Measurements from ENCODE around the gene GOLGA6A.
"Not testable (repeated sequence)": the region's sequence is repeated elsewhere in the genome, so short reads cannot be mapped to it uniquely, and the experiment has no call there.

Gene GOLGA6A, protein sequence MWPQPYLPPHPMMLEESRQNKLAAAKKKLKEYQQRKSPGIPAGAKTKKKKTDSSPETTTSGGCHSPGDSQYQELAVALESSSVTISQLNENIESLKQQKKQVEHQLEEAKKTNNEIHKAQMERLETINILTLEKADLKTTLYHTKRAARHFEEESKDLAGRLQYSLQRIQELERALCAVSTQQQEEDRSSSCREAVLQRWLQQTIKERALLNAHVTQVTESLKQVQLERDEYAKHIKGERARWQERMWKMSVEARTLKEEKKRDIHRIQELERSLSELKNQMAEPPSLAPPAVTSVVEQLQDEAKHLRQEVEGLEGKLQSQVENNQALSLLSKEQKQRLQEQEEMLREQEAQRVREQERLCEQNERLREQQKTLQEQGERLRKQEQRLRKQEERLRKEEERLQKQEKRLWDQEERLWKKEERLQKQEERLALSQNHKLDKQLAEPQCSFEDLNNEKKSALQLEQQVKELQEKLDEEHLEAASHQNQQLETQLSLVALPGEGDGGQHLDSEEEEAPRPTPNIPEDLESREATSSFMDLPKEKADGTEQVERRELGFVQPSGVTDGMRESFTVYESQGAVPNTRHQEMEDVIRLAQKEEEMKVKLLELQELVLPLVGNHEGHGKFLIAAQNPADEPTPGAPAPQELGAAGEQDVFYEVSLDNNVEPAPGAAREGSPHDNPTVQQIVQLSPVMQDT

DNA sequence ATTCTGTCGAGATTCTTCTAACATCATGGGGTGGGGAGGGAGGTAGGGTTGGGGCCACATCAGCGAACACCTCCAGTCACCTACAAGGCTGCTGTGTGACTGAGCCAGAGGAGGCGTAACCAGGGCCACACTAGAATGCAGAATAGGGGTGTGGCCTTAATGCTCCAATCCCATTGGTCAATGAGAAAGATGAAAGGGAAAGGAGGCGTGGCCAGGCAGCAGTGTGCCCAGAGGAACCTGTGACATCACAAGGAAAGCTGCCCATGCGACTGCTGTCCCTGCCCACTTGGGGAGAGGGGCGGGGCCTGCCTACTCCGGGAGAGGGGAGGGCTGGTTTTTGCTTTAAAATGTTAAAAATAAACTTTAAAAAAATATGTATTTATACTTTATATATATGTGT lies at the start of gene GOLGA6A:
Gene GOLGA6A (minus strand): TSS at position 101 of the 400 bp plus-strand sequence. CDS start 41 bp downstream, at position 60.
- not testable (repeated sequence) for H3K36me3 ChIP-seq (ENCODE audit: control insufficient read depth in 2 of 2, insufficient read depth in 2 of 2, low read length in 2 of 2); H3K9me3 ChIP-seq (ENCODE audit: control insufficient read depth in 2 of 2, low read length in 2 of 2); H3K4me1 ChIP-seq (ENCODE audit: control insufficient read depth, insufficient read depth, low read length); H3K9ac ChIP-seq (ENCODE audit: low read length in 2 of 2); H3K27me3 ChIP-seq (ENCODE audit: control insufficient read depth in 1 of 2, insufficient read depth in 2 of 2, low read length in 2 of 2); H3K4me3 ChIP-seq (ENCODE audit: low read length in 2 of 2); H3K27ac ChIP-seq (ENCODE audit: low read length)

DNA sequence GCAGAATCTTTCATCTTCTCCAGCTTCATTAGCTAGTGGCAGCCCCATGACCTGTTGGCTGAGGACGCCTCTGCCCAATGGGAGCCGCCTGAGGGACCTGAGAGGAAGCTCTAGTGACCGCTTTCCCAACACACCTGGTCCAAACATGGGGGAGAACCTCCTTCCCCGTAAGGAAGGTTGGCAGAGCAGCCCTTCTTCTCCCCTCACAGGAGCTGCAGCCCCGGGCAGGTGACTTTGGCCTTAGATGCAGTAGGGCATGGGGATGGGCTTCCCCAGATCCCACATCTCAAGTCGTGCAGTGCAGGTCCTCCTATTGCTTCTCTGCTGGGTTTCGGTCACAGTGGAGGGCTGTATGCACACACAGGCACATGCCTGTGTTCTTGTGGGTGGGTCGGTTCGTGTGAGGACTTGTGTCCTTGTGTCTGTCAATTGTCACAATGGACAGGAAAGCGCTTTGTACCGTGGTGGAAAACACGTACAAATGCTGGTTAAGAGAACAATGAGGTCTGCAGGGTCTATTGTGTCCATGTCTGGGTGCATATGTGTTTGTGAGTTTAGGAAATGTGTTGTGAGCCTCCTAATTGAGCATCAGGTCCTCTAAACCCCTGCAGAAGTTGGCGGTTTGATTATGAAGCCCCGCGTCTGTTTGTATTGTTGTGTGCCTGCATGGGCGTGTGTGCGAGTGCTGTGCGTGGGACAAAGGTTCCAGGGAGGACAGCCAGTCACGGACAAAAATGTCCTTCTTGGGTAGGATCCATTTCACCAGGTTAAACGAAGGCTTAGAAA lies 49.5 kb upstream of the GOLGA6A start:
- Histone ChIP-seq H3K9ac (ENCODE audit: low read length in 2 of 2) (no peak overlapping the region), H3K4me1 (ENCODE audit: control insufficient read depth, insufficient read depth, low read length) (peaks cover 54% of the 10 kb centered on the region), H3K36me3 (ENCODE audit: control insufficient read depth in 2 of 2, insufficient read depth in 2 of 2, low read length in 2 of 2) (no peaks in the 10 kb centered on the region), H3K9me3 (ENCODE audit: control insufficient read depth in 2 of 2, low read length in 2 of 2) (no peaks in the 10 kb centered on the region), H3K27me3 (ENCODE audit: control insufficient read depth in 1 of 2, insufficient read depth in 2 of 2, low read length in 2 of 2) (peaks cover 65 to 85% of the 10 kb centered on the region in 2 donors), H3K4me3 (ENCODE audit: low read length in 2 of 2) (no peak overlapping the region), H3K27ac (ENCODE audit: low read length) (no peak overlapping the region)

DNA sequence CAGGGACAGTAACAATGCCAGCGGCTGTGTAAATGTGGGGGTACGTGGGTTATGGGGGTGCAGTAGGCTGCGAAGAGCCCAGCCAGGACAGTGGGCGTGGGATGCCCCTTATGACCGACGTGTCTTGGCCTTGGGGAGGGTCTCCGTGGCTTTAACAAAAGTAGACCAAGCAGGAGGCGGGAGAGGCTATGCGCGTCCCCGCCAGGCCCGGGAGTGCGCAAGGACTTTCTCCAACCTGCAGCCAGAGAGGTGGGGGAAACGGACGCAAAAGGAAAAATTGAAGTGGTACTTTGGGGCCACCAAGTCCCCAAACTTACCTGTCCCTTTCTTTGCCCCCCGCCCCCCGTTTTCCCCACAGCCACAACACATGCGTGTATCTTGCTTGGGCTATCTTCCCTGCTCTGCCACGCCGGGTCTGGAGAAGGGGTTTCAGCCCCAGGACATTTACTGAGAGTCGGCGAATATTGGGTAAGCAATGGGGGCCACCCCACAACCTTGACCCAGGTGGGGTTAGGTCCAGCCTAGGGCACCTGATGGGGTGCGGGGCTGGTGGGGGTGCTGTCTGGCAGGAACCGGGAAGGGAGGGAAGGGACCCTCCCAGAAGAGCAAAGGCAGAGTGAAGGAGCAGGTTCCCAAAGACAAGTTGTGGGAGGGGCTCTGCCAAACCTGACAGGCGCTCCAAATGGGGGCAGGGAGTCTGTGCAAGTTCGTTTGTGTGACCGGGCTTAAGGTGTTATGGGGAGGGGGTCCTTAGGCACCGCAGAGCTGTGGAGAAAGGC lies 48.7 kb upstream of the GOLGA6A start:
- H3K4me3 ChIP-seq (ENCODE audit: low read length in 2 of 2): no peak overlapping the region
- H3K9me3 ChIP-seq (ENCODE audit: control insufficient read depth in 2 of 2, low read length in 2 of 2): no peaks in the 10 kb centered on the region
- peaks cover 66 to 82% of the 10 kb centered on the region in 2 donors for H3K27me3 ChIP-seq (ENCODE audit: control insufficient read depth in 1 of 2, insufficient read depth in 2 of 2, low read length in 2 of 2)
- peaks cover 50% of the 10 kb centered on the region for H3K4me1 ChIP-seq (ENCODE audit: control insufficient read depth, insufficient read depth, low read length)
- H3K27ac ChIP-seq (ENCODE audit: low read length): no peak overlapping the region
- H3K36me3 ChIP-seq (ENCODE audit: control insufficient read depth in 2 of 2, insufficient read depth in 2 of 2, low read length in 2 of 2): no peaks in the 10 kb centered on the region
- H3K9ac ChIP-seq (ENCODE audit: low read length in 2 of 2): no peak overlapping the region

DNA sequence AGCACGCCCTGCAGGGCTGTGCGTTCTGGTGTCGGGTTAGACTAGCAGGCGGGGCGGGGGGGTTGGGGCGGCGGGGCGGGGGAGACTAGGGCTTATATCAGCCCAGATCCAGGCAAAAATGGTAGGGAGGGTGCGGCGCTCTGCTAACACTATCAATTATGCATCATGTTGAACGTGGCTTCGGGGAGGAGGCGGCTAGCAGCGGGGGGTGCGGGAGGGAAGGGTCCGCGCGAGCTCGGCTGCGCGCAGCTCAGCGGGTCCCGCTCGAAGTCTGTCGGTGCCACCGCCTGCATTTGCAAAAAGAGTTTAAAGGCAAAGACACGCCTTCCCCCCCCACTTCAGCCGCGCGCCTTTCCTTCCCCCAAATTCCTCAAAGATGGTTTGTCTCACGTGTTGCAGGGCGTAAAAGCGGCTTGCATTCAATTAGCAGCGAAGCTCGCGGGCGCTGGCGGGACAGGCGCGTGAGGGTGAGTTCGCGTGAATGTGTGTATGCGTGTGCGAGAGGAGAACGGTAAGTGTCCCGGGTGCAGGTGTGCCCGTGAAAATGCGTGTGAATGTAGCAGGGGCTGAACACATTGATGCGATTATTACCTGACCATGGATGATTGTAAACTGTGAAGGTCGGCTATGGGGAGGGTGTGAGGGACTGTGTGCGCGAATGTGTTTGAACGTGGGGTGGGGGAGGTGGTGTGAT lies 48.0 kb upstream of the GOLGA6A start, which contains the start of gene ISLR2:
Gene ISLR2 (plus strand): TSS at position 432 of the 694 bp plus-strand sequence. CDS start 2,169 bp downstream, outside the sequence.
- no peak within 1 kb of the TSS for H3K9ac ChIP-seq (ENCODE audit: low read length in 2 of 2)
- H3K4me3 ChIP-seq (ENCODE audit: low read length in 2 of 2): peak within 1 kb of the TSS; percentile 49 to 70
- H3K27ac ChIP-seq (ENCODE audit: low read length): no peak within 1 kb of the TSS
- H3K9me3 ChIP-seq (ENCODE audit: control insufficient read depth in 2 of 2, low read length in 2 of 2): no peaks in the 10 kb centered on the region
- H3K36me3 ChIP-seq (ENCODE audit: control insufficient read depth in 2 of 2, insufficient read depth in 2 of 2, low read length in 2 of 2): no peaks in the 10 kb centered on the region
- peaks cover 64 to 76% of the 10 kb centered on the region in 2 donors for H3K27me3 ChIP-seq (ENCODE audit: control insufficient read depth in 1 of 2, insufficient read depth in 2 of 2, low read length in 2 of 2)
- H3K4me1 ChIP-seq (ENCODE audit: control insufficient read depth, insufficient read depth, low read length): peaks cover 46% of the 10 kb centered on the region

DNA sequence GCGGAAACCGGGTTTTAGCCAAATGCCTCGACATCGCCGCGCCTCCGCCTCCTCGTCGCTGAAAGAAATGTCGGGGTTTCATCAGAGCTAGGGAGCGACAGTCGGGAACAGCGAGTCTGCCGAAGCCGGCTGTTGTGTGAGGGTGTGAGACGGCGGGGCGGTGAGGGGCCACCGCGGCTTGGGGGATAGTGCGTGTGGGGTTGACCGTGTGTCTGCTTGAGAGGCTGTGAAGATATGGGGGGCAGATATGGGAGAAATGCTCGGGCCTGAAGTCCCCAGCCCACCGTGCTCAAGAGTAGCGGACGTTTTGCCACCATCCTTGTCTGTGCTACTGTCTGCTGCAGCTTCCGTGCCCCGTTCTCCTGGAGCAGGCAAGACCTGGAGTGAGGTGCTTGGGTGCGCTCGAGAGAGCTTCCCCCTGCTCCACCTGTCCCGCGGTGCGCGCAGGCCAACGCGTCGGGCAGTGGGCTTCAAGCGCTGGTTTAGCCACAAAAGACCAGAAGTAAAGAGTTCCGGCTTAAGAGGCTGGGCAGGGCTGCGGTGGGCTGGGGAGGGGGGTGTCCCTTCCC lies 47.3 kb upstream of the GOLGA6A start:
- Histone ChIP-seq H3K9me3 (ENCODE audit: control insufficient read depth in 2 of 2, low read length in 2 of 2) (no peaks in the 10 kb centered on the region), H3K36me3 (ENCODE audit: control insufficient read depth in 2 of 2, insufficient read depth in 2 of 2, low read length in 2 of 2) (no peaks in the 10 kb centered on the region), H3K4me1 (ENCODE audit: control insufficient read depth, insufficient read depth, low read length) (peaks cover 41% of the 10 kb centered on the region), H3K9ac (ENCODE audit: low read length in 2 of 2) (no peak overlapping the region), H3K27ac (ENCODE audit: low read length) (no peak overlapping the region), H3K27me3 (ENCODE audit: control insufficient read depth in 1 of 2, insufficient read depth in 2 of 2, low read length in 2 of 2) (peaks cover 62 to 73% of the 10 kb centered on the region in 2 donors), H3K4me3 (ENCODE audit: low read length in 2 of 2) (peak overlapping the region; percentile 49 to 70)

DNA sequence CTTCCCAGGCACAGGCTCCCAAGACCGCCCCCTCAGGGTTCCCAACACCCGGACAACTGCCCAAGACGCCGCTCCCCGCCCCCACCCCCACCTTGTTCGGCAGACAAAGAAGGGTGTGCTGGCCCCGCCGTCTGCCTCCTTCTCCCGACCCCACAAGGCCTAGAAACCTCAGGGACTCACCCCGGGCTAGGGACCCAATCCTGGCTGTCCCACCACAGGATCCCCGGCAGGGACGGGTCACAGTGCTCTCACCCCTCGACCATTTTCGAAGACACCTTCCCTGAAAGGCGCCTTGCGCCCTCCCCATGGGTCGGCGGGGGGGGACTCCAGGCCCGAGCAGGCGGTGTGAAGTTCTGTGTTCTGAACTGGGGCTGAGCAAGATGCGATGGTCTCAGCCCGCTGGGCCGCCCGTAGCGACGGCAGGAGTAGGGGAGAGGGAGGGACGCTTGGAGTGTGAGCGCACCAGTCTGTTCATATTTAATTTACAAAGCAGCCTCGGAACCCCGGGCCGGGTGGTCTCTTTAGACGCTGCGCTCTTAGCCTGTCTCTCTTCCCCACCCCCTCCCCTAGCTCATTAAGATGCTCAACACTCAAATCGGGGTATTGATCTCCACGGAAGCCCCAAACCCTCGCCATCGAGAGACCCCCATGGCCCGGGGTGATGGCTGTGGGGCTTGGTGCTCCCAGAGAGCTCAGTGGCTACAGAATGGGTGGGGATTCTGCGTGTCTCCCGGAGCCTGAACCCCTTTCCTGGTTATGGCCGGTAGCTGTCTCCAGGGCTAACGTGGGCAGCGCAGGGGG lies 46.6 kb upstream of the GOLGA6A start:
- peak overlapping the region; percentile 49 to 70 for H3K4me3 ChIP-seq (ENCODE audit: low read length in 2 of 2)
- no peaks in the 10 kb centered on the region for H3K36me3 ChIP-seq (ENCODE audit: control insufficient read depth in 2 of 2, insufficient read depth in 2 of 2, low read length in 2 of 2)
- peaks cover 62 to 71% of the 10 kb centered on the region in 2 donors for H3K27me3 ChIP-seq (ENCODE audit: control insufficient read depth in 1 of 2, insufficient read depth in 2 of 2, low read length in 2 of 2)
- H3K9ac ChIP-seq (ENCODE audit: low read length in 2 of 2): no peak overlapping the region
- H3K4me1 ChIP-seq (ENCODE audit: control insufficient read depth, insufficient read depth, low read length): peaks cover 37% of the 10 kb centered on the region
- no peaks in the 10 kb centered on the region for H3K9me3 ChIP-seq (ENCODE audit: control insufficient read depth in 2 of 2, low read length in 2 of 2)
- H3K27ac ChIP-seq (ENCODE audit: low read length): no peak overlapping the region

DNA sequence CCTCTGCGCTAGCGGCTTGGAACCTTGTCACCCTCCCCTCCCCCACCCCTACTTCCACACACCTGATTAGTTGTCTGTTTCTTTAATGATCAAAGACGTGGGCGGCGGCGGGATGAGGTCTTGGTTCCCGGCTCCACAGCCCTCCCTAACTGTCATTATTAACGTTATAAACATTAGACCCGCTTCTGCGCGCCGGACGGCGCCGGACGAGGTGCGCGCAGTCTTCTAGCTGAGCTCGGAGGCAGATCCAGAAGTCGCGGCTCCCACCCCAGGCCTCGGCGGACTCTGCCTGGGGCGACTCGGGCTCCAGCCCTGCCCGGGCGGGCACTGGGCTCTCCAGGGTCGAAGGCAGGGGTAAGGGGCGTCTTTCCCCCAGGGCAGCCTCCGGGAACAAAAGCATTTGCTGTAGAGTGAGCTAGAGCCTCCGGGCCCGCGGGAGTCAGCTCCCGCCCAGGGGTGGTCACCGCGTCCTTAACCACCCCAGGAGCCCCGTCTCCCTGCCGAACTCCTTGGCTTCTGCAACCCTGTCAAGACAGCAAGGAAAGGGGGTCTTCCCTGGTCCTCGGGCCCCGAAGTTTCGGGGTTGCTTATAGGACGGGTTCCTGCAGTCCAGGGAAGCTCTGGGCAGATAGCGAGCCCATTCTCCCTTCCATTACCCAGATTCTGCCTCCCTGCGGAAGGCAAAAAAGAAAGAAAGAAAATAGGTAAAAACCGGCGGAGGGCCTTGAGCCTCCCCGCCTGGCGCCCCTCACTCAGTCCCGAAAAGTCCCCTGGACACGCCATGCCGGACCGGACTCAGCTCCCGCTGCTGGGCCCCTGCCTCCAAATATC lies 45.8 kb upstream of the GOLGA6A start:
- Histone ChIP-seq H3K9ac (ENCODE audit: low read length in 2 of 2) (peak overlapping the region; percentile 13 to 30), H3K27me3 (ENCODE audit: control insufficient read depth in 1 of 2, insufficient read depth in 2 of 2, low read length in 2 of 2) (peaks cover 60 to 63% of the 10 kb centered on the region in 2 donors), H3K4me3 (ENCODE audit: low read length in 2 of 2) (peak overlapping the region; percentile 23 to 70)

DNA sequence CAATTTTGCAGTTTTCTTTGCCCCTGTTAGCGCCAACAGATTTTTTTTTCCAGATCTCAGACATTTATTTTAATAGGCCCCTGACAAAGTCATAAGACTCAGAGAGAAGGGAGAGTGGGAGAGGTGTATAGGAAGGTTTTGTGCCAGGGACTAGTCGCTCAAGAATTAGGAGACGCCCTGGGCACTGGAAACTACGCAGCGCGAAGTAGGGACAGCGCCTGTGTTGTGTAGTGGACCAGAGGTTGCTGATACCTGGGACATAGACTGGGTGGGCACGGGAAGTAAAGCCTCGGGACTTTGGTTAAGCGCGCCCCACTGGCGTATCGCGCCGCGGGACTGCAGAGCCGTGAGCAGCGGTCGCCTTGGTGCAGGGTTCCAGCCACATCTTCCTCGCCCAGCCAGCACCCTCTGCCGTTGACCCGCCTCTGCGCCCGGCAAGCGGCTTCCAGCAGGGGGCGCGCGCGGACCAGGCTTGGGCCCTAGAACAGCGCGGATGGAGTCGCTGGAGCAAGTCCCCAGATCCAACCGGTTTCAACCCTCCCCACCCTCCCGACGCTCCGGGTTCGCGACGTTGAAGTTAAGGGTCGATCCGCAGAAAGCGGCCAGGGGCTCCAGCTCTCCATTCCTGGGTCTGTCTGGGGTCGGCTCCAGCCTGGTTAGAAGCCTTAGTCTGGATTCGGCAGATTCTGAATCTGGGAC lies 45.1 kb upstream of the GOLGA6A start:
- H3K27me3 ChIP-seq (ENCODE audit: control insufficient read depth in 1 of 2, insufficient read depth in 2 of 2, low read length in 2 of 2): peaks cover 55 to 58% of the 10 kb centered on the region in 2 donors
- H3K9me3 ChIP-seq (ENCODE audit: control insufficient read depth in 2 of 2, low read length in 2 of 2): no peaks in the 10 kb centered on the region
- peak overlapping the region; percentile 23 to 70 for H3K4me3 ChIP-seq (ENCODE audit: low read length in 2 of 2)
- no peak overlapping the region for H3K27ac ChIP-seq (ENCODE audit: low read length)
- no peak overlapping the region for H3K9ac ChIP-seq (ENCODE audit: low read length in 2 of 2)
- peaks cover 33% of the 10 kb centered on the region for H3K4me1 ChIP-seq (ENCODE audit: control insufficient read depth, insufficient read depth, low read length)
- no peaks in the 10 kb centered on the region for H3K36me3 ChIP-seq (ENCODE audit: control insufficient read depth in 2 of 2, insufficient read depth in 2 of 2, low read length in 2 of 2)

More for the DNA sequence above, 45.8 kb upstream of the GOLGA6A start:
- H3K27ac ChIP-seq (ENCODE audit: low read length): no peak overlapping the region
- no peaks in the 10 kb centered on the region for H3K36me3 ChIP-seq (ENCODE audit: control insufficient read depth in 2 of 2, insufficient read depth in 2 of 2, low read length in 2 of 2)
- H3K9me3 ChIP-seq (ENCODE audit: control insufficient read depth in 2 of 2, low read length in 2 of 2): no peaks in the 10 kb centered on the region
- H3K4me1 ChIP-seq (ENCODE audit: control insufficient read depth, insufficient read depth, low read length): peaks cover 37% of the 10 kb centered on the region

Measured in stomach smooth muscle (tissue), 2 donors.